Effector CD4-positive, alpha-beta T cell (primary cell): ENCODE measurements around the gene UGT2A2. TPM values are rescaled to one million over a fixed set of nuclear protein-coding genes. Genes with fewer than 3 reads are reported as not detected.
"Not testable (repeated sequence)": the region's sequence is repeated elsewhere in the genome, so short reads cannot be mapped to it uniquely, and the experiment has no call there.

Experiments used
- DNase-seq: peaks from one replicate; pipeline ENCODE4 v3.0.0-alpha.2; 2020
- total RNA-seq: gene quantifications from one replicate; lab custom pipeline; 2026; lab: John Stamatoyannopoulos, UW

The UGT2A2 gene
- not detected for total RNA-seq

DNA sequence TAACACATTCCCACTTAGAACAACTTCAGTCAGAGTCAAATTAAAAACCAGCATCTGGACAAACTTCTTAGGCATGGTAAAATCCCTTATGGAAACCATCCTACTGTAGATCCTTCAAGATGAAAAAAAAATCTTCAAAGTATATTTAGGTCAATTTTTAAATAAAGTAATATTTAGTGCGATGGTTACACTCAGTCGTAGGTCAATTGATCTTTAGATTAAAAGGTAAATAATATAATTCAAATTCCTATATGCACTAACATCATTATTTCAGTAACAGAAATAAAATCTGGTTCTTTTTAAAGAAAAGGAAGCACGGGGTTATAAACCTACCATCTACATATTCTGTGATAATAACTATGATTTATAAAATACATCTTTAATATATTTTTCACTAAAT is at the start of gene UGT2A2:
Gene UGT2A2, minus strand, starts transcription at position 101 of the 400 bp plus-strand sequence. Its CDS starts 2 bp downstream, at position 99.
- DNase-seq = no peak

GRCh38 chr4:69684804-69685203 is 45.4 kb upstream of the UGT2A2 start:
- DNase-seq = no peak

DNA sequence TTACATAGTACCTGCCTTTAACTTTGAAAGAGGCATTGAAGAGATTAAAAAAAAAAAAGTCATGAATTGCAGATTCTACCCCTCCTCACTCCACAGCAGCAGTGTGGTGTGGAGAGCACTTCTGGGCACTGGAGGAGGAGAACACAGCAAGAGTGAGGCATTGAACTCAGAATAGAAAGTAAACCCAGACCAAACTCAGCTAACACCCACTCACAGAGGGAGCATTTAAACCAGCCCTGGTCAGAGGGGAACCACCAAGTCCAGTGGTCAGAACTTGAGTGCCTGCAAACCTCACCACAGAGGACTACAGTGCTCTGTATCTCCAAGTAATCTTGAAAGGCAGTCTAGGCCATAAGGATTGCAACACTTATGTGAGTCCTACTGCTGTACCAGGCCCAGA is 29.2 kb upstream of the UGT2A2 start:
- DNase-seq = no peak

DNA sequence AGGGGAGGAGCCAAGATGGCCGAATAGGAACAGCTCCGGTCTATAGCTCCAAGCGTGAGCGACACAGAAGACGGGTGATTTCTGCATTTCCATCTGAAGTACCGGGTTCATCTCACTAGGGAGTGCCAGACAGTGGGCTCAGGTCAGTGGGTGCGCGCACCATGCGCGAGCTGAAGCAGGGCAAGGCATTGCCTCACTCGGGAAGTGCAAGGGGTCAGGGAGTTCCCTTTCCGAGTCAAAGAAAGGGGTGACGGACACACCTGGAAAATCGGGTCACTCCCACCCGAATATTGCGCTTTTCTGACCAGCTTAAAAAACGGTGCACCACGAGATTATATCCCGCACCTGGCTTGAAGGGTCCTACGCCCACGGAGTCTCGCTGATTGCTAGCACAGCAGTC is 24.6 kb upstream of the UGT2A2 start:
- not testable (repeated sequence) for DNase-seq

DNA sequence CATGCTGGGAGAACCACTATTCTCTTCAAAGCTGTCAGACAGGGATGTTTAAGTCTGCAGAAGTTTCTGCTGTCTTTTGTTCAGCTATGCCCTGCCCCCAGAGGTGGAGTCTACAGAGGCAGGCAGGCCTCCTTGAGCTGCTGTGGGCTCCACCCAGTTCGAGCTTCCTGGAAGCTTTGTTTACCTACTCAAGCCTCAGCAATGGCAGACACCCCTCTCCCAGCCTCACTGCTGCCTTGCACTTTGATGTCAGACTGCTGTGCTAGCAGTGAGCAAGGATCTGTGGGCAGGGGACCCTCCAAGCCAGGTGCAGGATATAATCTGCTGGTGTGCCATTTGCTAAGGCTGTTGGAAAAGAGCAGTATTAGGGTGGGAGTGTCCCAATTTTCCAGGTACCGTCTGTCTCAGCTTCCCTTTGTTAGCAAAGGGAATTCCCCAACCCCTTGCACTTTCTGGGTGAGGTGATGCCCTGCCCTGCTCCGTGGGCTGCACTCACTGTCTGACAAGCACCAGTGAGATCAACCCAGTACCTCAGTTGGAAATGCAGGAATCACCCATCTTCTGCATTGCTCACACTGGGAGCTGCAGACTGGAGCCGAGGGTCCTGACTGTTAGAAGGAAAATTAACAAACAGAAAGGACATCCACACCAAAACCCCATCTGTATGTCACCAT is 21.8 kb upstream of the UGT2A2 start:
- DNase-seq = not testable (repeated sequence)

DNA sequence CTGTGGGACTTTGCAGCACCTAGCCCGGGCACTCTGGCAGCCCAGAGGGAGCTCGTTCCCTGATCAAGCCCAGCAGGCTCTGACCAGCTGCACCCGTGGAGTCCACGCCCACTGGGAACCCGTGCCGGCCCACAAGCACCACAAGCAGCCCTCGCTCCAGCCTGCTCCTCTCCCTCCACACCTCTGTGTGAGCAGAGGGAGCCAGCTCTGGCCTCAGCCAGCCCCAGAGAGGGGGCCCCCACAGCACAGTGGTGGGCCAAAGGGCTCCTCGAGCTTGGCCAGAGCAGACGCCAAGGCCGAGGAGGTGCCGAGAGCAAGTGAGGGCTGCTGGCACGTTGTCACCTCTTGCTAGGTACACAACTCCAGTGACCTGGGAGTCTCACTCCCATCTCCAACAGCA is 18.7 kb upstream of the UGT2A2 start:
- DNase-seq = no peak

DNA sequence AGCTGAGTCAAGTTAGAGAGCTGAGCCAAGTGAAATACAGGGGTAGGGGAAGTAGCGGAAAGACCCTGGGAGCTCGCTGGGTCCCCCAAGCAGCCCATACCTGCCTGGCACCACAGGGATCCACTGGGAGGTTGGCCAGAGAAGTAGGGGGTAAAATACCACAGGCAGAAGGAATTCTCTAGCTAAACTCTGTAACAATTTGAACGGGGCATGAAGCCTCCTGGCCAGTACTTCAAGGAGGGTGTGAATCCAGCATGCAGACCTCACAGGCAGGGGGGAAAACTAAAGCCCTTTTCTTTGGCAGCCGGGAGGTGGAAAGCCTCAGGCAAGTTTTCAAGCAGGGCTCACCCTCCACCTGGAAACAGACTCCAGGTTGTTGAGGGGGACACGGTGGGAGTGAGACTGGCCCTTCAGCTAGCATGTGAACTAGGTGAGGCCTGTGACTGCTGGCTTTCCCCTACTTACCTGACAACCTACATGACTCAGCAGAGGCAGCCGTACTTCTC is 17.3 kb upstream of the UGT2A2 start:
- DNase-seq = no peak

GRCh38 chr4:69653147-69653546 is 13.7 kb upstream of the UGT2A2 start, which contains the start of gene UGT2A1:
TSS of gene UGT2A1 (minus strand) at chr4:69653247. CDS start at chr4:69647644, 5,603 bp downstream.
- DNase-seq = no peak

DNA sequence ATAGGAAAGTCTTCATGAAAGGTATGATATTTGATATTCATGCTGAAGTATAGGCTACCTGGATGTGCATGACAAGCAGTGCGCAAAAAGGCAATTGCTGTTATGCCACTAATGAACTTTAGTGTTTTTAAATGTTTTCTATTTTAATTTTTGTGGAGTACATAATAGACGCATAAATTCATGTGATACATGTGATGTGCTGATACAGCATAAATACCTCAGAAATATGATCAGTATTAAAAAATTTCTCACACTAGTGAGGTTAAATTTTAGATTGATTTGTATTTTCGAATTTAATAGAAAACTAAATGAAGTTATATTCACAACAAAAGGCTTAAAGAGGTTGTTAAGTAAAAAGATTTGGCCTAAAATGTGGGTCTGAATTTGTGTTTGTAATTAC is 11.4 kb upstream of the UGT2A2 start:
- no peak for DNase-seq

- no peak for DNase-seq
Measured at GRCh38 chr4:69649629-69650028, 10.2 kb upstream of the UGT2A2 start.

DNA sequence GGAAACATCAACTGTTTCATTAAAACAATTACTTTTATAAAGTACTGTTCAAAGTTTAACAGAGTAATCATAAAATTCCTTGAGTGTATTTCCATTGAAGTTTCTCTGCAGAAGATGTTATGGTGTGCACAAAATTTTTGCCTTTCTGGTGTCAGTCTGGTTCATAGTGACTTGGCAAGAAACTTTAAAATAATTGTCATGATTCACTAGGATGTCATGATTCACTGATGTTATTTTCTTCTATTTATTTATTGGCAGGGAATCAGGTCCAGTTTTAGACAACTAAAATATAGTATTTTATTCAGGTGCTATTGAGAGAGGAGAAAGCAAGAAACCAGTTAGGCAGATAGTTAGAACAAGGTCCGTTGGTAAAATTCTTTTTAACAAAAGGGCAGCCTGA is 9.8 kb upstream of the UGT2A2 start:
- no peak for DNase-seq

DNA sequence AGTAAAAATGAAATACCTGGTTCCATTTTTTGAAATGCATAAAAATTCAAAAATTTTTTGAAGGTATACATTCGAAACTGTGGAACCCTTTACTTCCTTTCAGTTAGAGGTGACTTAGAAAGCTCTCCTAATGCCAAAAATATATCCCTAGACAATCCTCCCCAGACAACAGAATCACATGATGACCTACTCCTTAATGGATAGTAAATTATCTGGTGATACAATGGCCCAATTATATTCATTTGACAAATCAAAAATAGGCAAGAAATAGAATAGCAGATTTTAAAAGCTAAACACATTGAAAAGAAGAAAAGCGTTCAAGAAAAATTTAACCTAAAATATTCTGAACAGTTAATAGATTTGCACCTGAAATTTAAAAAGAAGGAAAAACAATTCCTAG is 3.5 kb upstream of the UGT2A2 start:
- DNase-seq = no peak

GRCh38 chr4:69640289-69640688 is 847 bp upstream of the UGT2A2 start:
- no peak for DNase-seq

DNA sequence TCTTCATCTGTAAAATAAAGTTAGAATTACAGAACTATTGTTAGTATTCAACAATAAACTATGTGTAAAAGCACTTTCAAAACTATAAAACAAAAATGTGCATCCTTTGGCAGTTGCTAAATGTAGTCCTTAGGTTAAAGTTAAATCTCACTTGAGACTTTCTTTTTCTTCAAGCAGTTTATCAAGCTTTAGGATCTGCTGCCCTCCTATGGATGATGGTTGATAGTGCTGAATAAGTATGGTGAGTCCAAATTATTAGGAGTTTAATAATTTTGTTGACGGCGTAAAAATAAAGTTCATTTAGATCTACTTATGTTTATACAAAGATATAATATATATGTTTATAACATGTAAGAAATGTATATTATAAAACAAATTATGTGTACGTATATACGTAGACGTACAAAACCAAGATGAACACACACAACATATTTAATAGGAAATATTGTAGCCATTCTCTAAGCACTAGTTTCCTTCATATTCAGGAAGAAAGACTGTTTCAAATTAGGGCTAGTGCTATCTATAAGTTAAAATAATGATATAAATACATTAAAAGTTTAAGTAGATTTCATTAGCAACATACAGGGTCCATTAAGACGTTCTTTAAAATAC is 22.3 kb downstream of the UGT2A2 start:
- no peak for DNase-seq

DNA sequence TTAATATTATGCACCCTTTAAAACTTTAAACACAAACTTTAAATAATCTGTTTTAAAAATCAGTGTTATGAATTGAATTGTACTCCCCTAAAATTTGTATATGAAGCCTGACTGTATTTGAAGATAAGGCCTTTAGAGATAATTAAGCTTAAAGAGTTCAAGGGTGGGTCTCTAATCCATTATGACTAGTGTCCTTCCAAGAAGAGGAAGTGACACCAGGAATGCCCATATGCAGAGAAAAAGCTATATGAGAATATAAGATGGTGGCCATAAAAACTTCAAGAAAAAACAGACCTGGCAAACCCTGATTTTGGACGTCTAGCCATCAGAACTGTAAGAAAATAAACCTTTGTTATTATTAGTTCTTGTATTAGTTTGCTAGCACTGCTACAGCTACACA is 29.0 kb downstream of the UGT2A2 start:
- no peak for DNase-seq

- no peak for DNase-seq
Measured at GRCh38 chr4:69601065-69601464, 38.4 kb downstream of the UGT2A2 start.

- DNase-seq = no peak
Measured at GRCh38 chr4:69600013-69600412, 39.4 kb downstream of the UGT2A2 start.

DNA sequence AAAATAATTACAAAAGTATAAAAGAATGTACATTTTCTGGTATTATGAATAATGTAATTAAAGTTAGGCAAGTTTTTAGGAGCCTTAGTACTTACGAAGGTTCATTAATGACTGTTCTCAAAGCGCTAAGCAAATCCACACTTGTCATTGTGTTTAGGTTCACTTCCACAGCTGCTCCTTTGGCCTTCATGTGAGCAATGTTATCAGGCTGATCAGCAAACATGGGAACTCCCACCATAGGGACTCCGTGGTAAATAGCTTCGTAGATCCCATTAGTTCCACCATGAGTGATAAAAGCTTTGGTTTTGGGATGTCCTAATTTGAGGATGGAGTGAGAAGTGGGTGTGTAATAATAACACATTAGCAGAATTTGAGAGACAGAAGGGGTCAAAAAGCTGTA is 45.1 kb downstream of the UGT2A2 start:
- no peak for DNase-seq

- DNase-seq = no peak
Measured at GRCh38 chr4:69591364-69591763, 48.1 kb downstream of the UGT2A2 start.

GRCh38 chr4:69589884-69590283 is 49.6 kb downstream of the UGT2A2 start:
- DNase-seq = no peak

DNA sequence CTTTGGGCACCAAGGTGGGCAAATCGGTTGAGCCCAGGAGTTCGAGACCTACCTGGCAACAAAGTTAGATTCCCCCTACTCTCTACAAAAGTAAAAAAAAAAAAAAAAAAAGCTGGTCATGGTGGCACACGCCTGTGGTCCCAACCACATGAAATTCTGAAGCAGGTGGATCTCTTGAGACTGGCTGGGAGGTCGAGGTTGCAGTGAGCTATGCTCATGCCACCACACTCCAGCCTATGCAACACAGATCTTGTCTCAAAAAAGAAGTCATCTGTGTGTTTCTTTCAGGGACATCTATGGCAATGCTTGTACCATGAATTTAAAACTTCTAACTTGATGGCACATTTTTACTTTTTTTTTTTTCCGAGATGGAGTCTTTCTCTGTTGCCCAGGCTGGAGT is 55.3 kb downstream of the UGT2A2 start:
- no peak for DNase-seq

DNA sequence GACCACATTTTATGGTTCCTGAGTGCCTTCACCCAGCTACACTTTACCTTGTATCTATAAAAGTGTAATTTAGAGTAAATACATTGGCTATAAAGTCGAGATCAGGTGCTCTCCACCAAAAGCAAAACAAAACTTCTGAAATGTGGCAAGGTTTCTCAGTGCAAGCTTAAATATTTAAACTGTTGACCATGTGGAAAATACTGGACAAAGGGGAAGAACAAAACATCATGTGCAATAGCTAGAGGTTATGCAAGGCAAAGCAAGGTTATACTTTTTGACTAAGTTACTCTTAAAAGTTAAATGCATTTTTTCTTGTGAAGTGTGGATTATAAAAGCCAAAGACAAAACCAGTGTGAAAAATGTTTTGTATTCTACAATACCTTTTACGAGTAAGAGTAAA is 55.9 kb downstream of the UGT2A2 start:
- DNase-seq = no peak

DNA sequence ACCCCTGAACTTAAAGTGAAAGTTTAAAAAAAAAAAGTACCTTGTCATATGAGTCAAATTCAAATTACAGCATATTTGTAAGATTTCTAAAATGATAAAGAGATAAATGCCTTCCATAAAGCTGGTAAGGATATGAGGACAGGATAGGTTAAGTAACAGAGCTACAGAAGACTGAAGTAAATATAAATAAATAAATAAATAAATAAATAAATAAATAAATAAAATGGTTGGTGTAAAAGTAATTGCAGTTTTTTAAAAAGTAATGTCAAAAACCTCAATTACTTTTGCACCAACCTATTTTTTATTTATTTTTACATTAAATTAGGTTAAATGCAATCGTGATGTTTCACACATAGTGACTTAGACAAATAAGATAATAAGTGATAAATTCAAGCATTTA is 62.2 kb downstream of the UGT2A2 start:
- DNase-seq = no peak

- DNase-seq = no peak
Measured at GRCh38 chr4:69576251-69576877, 63.1 kb downstream of the UGT2A2 start.
